Neuronal stem cell (in vitro differentiated cells): ENCODE measurements around the gene COX7A2. TPM values are rescaled to one million over a fixed set of nuclear protein-coding genes. Genes with fewer than 3 reads are reported as not detected.
A peak's percentile ranks its signal among the peaks of the same experiment; 100 is the strongest.

Experiments
- DNase-seq: peaks from one replicate; pipeline ENCODE4 v3.0.0-alpha.2; 2013; ENCODE audit warnings: low spot score
- H2AFZ ChIP-seq: one replicate; pipeline ENCODE4 v1.6.1; 2013; ENCODE audit warnings: mild to moderate bottlenecking, low read length, inconsistent platforms
- H2AK5ac ChIP-seq: 2 replicates; pipeline ENCODE4 v1.6.1; 2013; ENCODE audit warnings: low read depth, mild to moderate bottlenecking, inconsistent platforms, low read length, moderate library complexity, mixed read lengths
- H2BK120ac ChIP-seq: 2 replicates; pipeline ENCODE4 v1.6.1; 2013; ENCODE audit warnings: low read depth, mild to moderate bottlenecking, inconsistent platforms, low read length, moderate library complexity, mixed read lengths
- H2BK12ac ChIP-seq: one replicate; pipeline ENCODE4 v1.6.1; 2013; ENCODE audit warnings: low read length, inconsistent platforms
- H2BK15ac ChIP-seq: 2 replicates; pipeline ENCODE4 v1.6.1; 2013; ENCODE audit warnings: mild to moderate bottlenecking, low read length, inconsistent platforms, mixed read lengths
- H2BK5ac ChIP-seq: one replicate; pipeline ENCODE4 v1.6.1; 2013; ENCODE audit warnings: inconsistent platforms, mild to moderate bottlenecking, low read length, moderate library complexity
- H3K14ac ChIP-seq: one replicate; pipeline ENCODE4 v1.6.1; 2013; ENCODE audit warnings: low read length, inconsistent platforms
- H3K18ac ChIP-seq: 2 replicates; pipeline ENCODE4 v1.6.1; 2013; ENCODE audit warnings: low read length, inconsistent platforms
- H3K23ac ChIP-seq: 2 replicates; pipeline ENCODE4 v1.6.1; 2013; ENCODE audit warnings: low read depth, mild to moderate bottlenecking, mixed read lengths, low read length, inconsistent platforms; ENCODE audit not compliant: poor library complexity
- H3K27ac ChIP-seq: replicated peaks from 3 replicates; pipeline ENCODE4 v1.5.1; 2013; ENCODE audit warnings: low read length, inconsistent platforms
- H3K27me3 ChIP-seq, 3 experiments: 2 replicates each; pipeline ENCODE4 v1.6.1; 2013; ENCODE audit warnings: low read length in 3 of 3, mild to moderate bottlenecking in 2 of 3, inconsistent platforms in 1 of 3, low read depth in 1 of 3, mixed read lengths in 1 of 3, moderate library complexity in 1 of 3; ENCODE audit not compliant: control insufficient read depth in 3 of 3, insufficient read depth in 3 of 3
- H3K36me3 ChIP-seq, 2 donors: replicated peaks in 1 of 2; 2 replicates each; pipeline ENCODE4 v1.6.1; 2013; ENCODE audit warnings: low read length in 2 of 2; ENCODE audit not compliant: control insufficient read depth in 2 of 2, insufficient read depth in 2 of 2
- H3K4ac ChIP-seq: 2 replicates; pipeline ENCODE4 v1.6.1; 2013; ENCODE audit warnings: inconsistent platforms, mild to moderate bottlenecking, low read length, moderate library complexity
- H3K4me1 ChIP-seq, 2 donors: 1 replicate in 1 of 2; 2 replicates in 1 of 2; pipeline ENCODE4 v1.6.1; 2013; ENCODE audit warnings: low read length in 2 of 2, low read depth in 1 of 2; ENCODE audit not compliant: control insufficient read depth in 2 of 2, insufficient read depth in 1 of 2
- H3K4me2 ChIP-seq: one replicate; pipeline ENCODE4 v1.6.1; 2013; ENCODE audit warnings: mild to moderate bottlenecking, low read length, inconsistent platforms; ENCODE audit not compliant: insufficient read depth, poor library complexity, severe bottlenecking
- H3K4me3 ChIP-seq, 2 donors: 2 replicates each; pipeline ENCODE4 v1.5.1; 2013; ENCODE audit warnings: low read length in 2 of 2, mild to moderate bottlenecking in 2 of 2, inconsistent platforms in 1 of 2, moderate library complexity in 1 of 2
- H3K79me1 ChIP-seq: one replicate; pipeline ENCODE4 v1.6.1; 2013; ENCODE audit warnings: low read depth, mild to moderate bottlenecking, inconsistent platforms, low read length, moderate library complexity
- H3K9ac ChIP-seq: one replicate; pipeline ENCODE4 v1.6.1; 2013; ENCODE audit warnings: mild to moderate bottlenecking, low read depth, low read length, inconsistent platforms; ENCODE audit not compliant: poor library complexity
- H3K9me3 ChIP-seq, 2 donors: replicated peaks in 1 of 2; 2 replicates each; pipeline versions ENCODE3 to v1.6.1; 2013; ENCODE audit warnings: low read length in 2 of 2, mild to moderate bottlenecking in 2 of 2, inconsistent platforms in 1 of 2, low read depth in 1 of 2, mixed read lengths in 1 of 2, moderate library complexity in 1 of 2; ENCODE audit not compliant: control insufficient read depth in 2 of 2, insufficient read depth in 1 of 2
- H4K8ac ChIP-seq: one replicate; pipeline ENCODE4 v1.6.1; 2013; ENCODE audit warnings: low read depth, mild to moderate bottlenecking, inconsistent platforms, low read length, moderate library complexity
- H4K91ac ChIP-seq: one replicate; pipeline ENCODE4 v1.6.1; 2013; ENCODE audit warnings: low read length, low read depth, mild to moderate bottlenecking, inconsistent platforms; ENCODE audit not compliant: poor library complexity
- WGBS, 2 donors: extraction: QIAGEN DNeasy Blood & Tissue Kit; methylation state at CpG; one replicate each; pipeline ENCODE4 v1.1.7; 2013; ENCODE audit warnings: missing lambda C conversion rate in 2 of 2, mixed read lengths in 1 of 2; ENCODE audit not compliant: insufficient read length in 2 of 2, insufficient replicate concordance in 1 of 2; ENCODE audit errors: extremely low coverage in 2 of 2; 5-methylcytosine and 5-hydroxymethylcytosine counted together
- polyA plus RNA-seq, 2 experiments: library from polyadenylated mRNA; stranded (reverse); fragments of 200-250 nt; gene quantifications; one replicate each; pipeline ENCODE4 v1.2.3, GENCODE V29; 2013

COX7A2 gene, protein sequence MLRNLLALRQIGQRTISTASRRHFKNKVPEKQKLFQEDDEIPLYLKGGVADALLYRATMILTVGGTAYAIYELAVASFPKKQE
- polyA plus RNA-seq (2013, experiment 1 of 2), result 1,152 TPM
- 1,071 TPM for polyA plus RNA-seq (2013, experiment 2 of 2)

DNA sequence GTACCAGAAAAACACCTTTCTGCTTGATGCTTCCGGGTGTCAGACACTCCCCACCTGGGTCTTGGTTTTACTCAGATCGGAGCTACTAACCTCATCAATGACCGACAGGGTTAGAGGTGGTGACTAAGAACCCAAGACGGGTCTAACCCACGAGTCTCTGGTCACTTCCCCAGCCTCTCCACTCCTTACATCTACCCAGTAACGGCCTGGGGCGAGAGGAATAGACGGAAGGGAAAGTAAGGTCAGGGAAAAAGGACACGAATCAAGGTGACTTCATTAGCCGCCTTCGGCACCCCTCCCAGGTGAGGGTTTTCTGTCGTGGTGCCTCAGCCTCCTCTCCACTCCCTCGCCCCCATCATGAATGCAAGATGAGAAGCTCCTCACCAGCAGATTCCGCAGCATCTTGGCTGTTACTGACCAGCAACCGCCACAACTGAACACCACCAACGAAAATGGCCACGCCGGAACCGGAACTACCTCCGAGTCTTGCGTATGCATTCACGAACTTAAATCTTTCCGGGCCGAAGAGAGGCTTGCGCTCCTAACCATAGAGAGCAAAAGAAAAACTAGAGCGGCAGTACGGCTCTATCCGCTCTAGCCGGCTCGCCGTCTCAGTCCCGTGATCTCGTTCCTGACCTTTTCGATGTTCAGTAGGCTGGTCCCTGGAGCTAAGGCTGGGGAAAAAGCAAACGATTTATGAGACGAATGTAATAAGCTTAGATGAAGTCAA, at the start of gene COX7A2:
COX7A2 (minus strand) TSS at position 469 of the 730 bp plus-strand sequence; CDS start at position 402, 67 bp downstream.
- WGBS, 2 donors, result no CpG with 5 or more reads among the region's 36 CpGs

GRCh38 chr6:75292555-75292954, 49.0 kb upstream of the COX7A2 start:
- Histone ChIP-seq H3K27ac (no peak overlapping the region), H3K4me2 (no peak overlapping the region), H3K14ac (no peak overlapping the region), H3K9me3 (no peaks in the 10 kb centered on the region), H4K8ac (no peak overlapping the region), H2BK12ac (no peak overlapping the region), H3K4me1 (peaks cover 7 to 17% of the 10 kb centered on the region in 2 donors), H3K4me3 (no peak overlapping the region), H2AFZ (no peak overlapping the region), H2BK5ac (no peak overlapping the region), H2BK120ac (no peak overlapping the region), H3K23ac (no peak overlapping the region), H3K9ac (no peak overlapping the region), H4K91ac (no peak overlapping the region), H3K79me1 (no peaks in the 10 kb centered on the region), H3K18ac (no peak overlapping the region), H2AK5ac (no peak overlapping the region), H2BK15ac (no peak overlapping the region), H3K4ac (no peak overlapping the region), H3K36me3 (no peaks in the 10 kb centered on the region), H3K27me3 (no peaks in the 10 kb centered on the region)
- DNase-seq, result no peak
- no CpG with 5 or more reads among the region's 2 CpGs for WGBS, 2 donors

More for the DNA sequence above, at the start of gene COX7A2:
- Histone ChIP-seq H2BK12ac (no peak within 1 kb of the TSS), H3K23ac (no peak within 1 kb of the TSS), H2BK120ac (no peak within 1 kb of the TSS), H3K4ac (no peak within 1 kb of the TSS), H3K18ac (no peak within 1 kb of the TSS), H4K91ac (no peak within 1 kb of the TSS), H3K4me3 (peak within 1 kb of the TSS; percentile 63 to 79), H3K4me1 (peaks cover 0 to 2% of the 10 kb centered on the region in 2 donors), H3K79me1 (peaks cover 5% of the 10 kb centered on the region), H3K36me3 (peaks cover 6 to 31% of the 10 kb centered on the region in 2 donors), H3K14ac (no peak within 1 kb of the TSS), H2BK5ac (no peak within 1 kb of the TSS), H3K4me2 (peak within 1 kb of the TSS; percentile 50), H2AFZ (peak within 1 kb of the TSS; percentile 70), H3K9me3 (peaks cover 0 to 2% of the 10 kb centered on the region in 2 donors), H3K9ac (peak within 1 kb of the TSS; percentile 66), H4K8ac (no peak within 1 kb of the TSS), H3K27me3 (no peaks in the 10 kb centered on the region), H2BK15ac (no peak within 1 kb of the TSS), H2AK5ac (no peak within 1 kb of the TSS), H3K27ac (peak within 1 kb of the TSS; percentile 60)
- peak; percentile 89 for DNase-seq

- Histone ChIP-seq H3K4me3 (no peak overlapping the region), H2AFZ (no peak overlapping the region), H3K4me1 (peaks cover 7 to 17% of the 10 kb centered on the region in 2 donors), H4K91ac (no peak overlapping the region), H2BK15ac (no peak overlapping the region), H3K79me1 (no peaks in the 10 kb centered on the region), H3K4ac (no peak overlapping the region), H2BK12ac (no peak overlapping the region), H3K27ac (no peak overlapping the region), H3K14ac (no peak overlapping the region), H2AK5ac (no peak overlapping the region), H3K27me3 (no peaks in the 10 kb centered on the region), H3K18ac (no peak overlapping the region), H3K9me3 (no peaks in the 10 kb centered on the region), H3K23ac (no peak overlapping the region), H2BK120ac (no peak overlapping the region), H3K36me3 (no peaks in the 10 kb centered on the region), H3K9ac (no peak overlapping the region), H3K4me2 (no peak overlapping the region), H2BK5ac (no peak overlapping the region), H4K8ac (no peak overlapping the region)
- WGBS, 2 donors, result no CpG with 5 or more reads among the region's 1 CpG
- no peak for DNase-seq
Measured at GRCh38 chr6:75291744-75292143, 48.1 kb upstream of the COX7A2 start.

DNA sequence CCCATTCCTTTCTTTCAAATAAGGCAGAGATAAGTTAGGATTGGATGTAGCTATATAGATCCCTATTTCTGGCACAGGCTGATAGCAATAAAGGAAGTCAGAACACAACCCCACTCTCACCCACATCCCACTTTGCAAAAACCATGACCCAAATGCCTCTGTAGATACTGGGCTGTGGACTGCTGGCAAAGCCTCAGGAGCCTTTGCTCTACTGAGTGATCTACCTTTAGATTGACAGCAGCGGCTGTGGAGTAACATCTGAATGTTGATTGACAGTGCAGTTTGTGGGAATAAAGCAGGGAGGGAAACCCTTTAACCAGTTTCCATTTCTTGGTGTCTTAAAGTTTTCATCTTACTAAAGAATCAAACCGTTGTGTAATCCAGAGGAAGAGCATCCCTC, 47.7 kb upstream of the COX7A2 start:
- Histone ChIP-seq H3K36me3 (no peaks in the 10 kb centered on the region), H2BK120ac (no peak overlapping the region), H3K27ac (no peak overlapping the region), H3K9me3 (no peaks in the 10 kb centered on the region), H3K4me3 (no peak overlapping the region), H3K4me2 (no peak overlapping the region), H4K8ac (no peak overlapping the region), H2BK15ac (no peak overlapping the region), H3K4ac (no peak overlapping the region), H4K91ac (no peak overlapping the region), H3K14ac (no peak overlapping the region), H2AK5ac (no peak overlapping the region), H3K27me3 (no peaks in the 10 kb centered on the region), H2AFZ (no peak overlapping the region), H2BK12ac (no peak overlapping the region), H3K18ac (no peak overlapping the region), H2BK5ac (no peak overlapping the region), H3K79me1 (no peaks in the 10 kb centered on the region), H3K9ac (no peak overlapping the region), H3K4me1 (peaks cover 7 to 17% of the 10 kb centered on the region in 2 donors), H3K23ac (no peak overlapping the region)
- WGBS, 2 donors, result no CpG with 5 or more reads among the region's 2 CpGs
- DNase-seq, result no peak
